ENCODE results near the gene HMCN1.

GRCh38 chr1:185942961-185943360 lies 208.8 kb downstream of the HMCN1 start:
- no peak for TF ChIP-seq ZNF274 (IDR thresholded peaks at IDR 0.05; ENCODE audit: low read depth, low read length)
- no peak for TF ChIP-seq YY1 (IDR thresholded peaks at IDR 0.05; ENCODE audit: insufficient read depth, insufficient read length)

Measured in NT2/D1 (cell line).